Panc1 (cell line): ENCODE results near the gene BCL2. TPM values are rescaled to one million over a fixed set of nuclear protein-coding genes. Genes with fewer than 3 reads are reported as not detected.

Experiments
- ATAC-seq: fragments of 200-7000 bp; cut with Tn5 transposase; 2 replicates; pipeline ENCODE4 v1.9.1; 2020; ENCODE audit warnings: mild to moderate bottlenecking, moderate library complexity
- BruUV-seq: library from RNA; stranded (reverse); fragments of 400-500 nt; replicated peaks from 2 replicates; lab custom pipeline; 2021; lab: Mats Ljungman, UMichigan
- CTCF ChIA-PET: fragments of 300-600 bp; sonication (Branson Sonifier 250); formaldehyde crosslinking; loops from one replicate; lab custom pipeline; 2022; ENCODE audit warnings: antibody characterized with exemption; lab: Charles Lee
- POLR2A ChIA-PET: fragments of 300-600 bp; sonication (Branson Sonifier 250); formaldehyde crosslinking; loops from one replicate; lab custom pipeline; 2022; ENCODE audit warnings: antibody characterized with exemption; lab: Charles Lee
- DNase-seq: peaks from one replicate; pipeline ENCODE4 v3.0.0-alpha.2; 2010; ENCODE audit warnings: low read depth, low spot score
- H3K27ac ChIP-seq: 2 replicates; pipeline ENCODE4 v1.5.1; 2011; ENCODE audit warnings: mild to moderate bottlenecking, low read length, inconsistent platforms
- H3K27me3 ChIP-seq: fragments of 200-500 bp; sonication (Bioruptor generic); 2 replicates; pipeline ENCODE4 v1.6.0; 2014; ENCODE audit warnings: low read length, inconsistent platforms; ENCODE audit not compliant: control insufficient read depth, insufficient read depth
- H3K36me3 ChIP-seq: fragments of 200-500 bp; sonication (Bioruptor generic); 2 replicates; pipeline ENCODE4 v1.5.1; 2014; ENCODE audit warnings: inconsistent platforms, mild to moderate bottlenecking, low read length, moderate library complexity; ENCODE audit not compliant: control insufficient read depth, insufficient read depth
- H3K4me1 ChIP-seq: 2 replicates; pipeline ENCODE4 v1.5.1; 2011; ENCODE audit warnings: inconsistent platforms, mild to moderate bottlenecking, low read length, moderate library complexity; ENCODE audit not compliant: control insufficient read depth, insufficient read depth
- H3K4me3 ChIP-seq, 2 experiments: 2 replicates each; pipeline ENCODE4 v1.5.1; 2011 to 2012; ENCODE audit warnings: low read depth in 2 of 2, low read length in 2 of 2, mild to moderate bottlenecking in 2 of 2, inconsistent platforms in 1 of 2, moderate library complexity in 1 of 2
- H3K9me3 ChIP-seq: fragments of 200-500 bp; sonication (Bioruptor generic); 2 replicates; pipeline ENCODE4 v1.5.1; 2014; ENCODE audit warnings: low read depth, mild to moderate bottlenecking, inconsistent platforms, low read length, moderate library complexity; ENCODE audit not compliant: control insufficient read depth, insufficient read depth
- CTCF ChIP-seq: fragments of 450-650 bp; IDR thresholded peaks from 2 replicates; pipeline ENCODE4 v1.5.1; 2017; ENCODE audit warnings: mild to moderate bottlenecking
- POLR2AphosphoS5 ChIP-seq: IDR thresholded peaks from 2 replicates; pipeline ENCODE4 v1.6.1; 2012; ENCODE audit warnings: mild to moderate bottlenecking, low read depth, low read length, moderate library complexity
- REST ChIP-seq, 2 experiments: IDR thresholded peaks; 2 replicates each; pipeline ENCODE4 v1.6.1; 2011 to 2012; ENCODE audit warnings: low read depth in 2 of 2, control low read depth in 1 of 2, low read length in 1 of 2, mild to moderate bottlenecking in 1 of 2, moderate library complexity in 1 of 2; ENCODE audit not compliant: insufficient read depth in 1 of 2
- SIN3A ChIP-seq: IDR thresholded peaks from 2 replicates; pipeline ENCODE4 v1.6.1; 2012; ENCODE audit warnings: low read depth, mild to moderate bottlenecking, low read length, moderate library complexity, borderline replicate concordance; ENCODE audit not compliant: insufficient read depth
- TCF7L2 ChIP-seq: IDR thresholded peaks from 2 replicates; pipeline ENCODE4 v1.6.1; 2011; ENCODE audit warnings: mild to moderate bottlenecking, low read depth, low read length, inconsistent platforms
- in situ Hi-C: cut with HindIII; loops from 2 replicates; pipeline ENCODE4 v1.10.0; 2016; ENCODE audit warnings: low sequenced_read_pairs, low pct_unique_long_range_greater_than_20kb
- intact Hi-C: fragments of 100-400 bp; cut with micrococcal nuclease; formaldehyde crosslinking; loops from one replicate; pipeline ENCODE4 v1.10.0; 2022; ENCODE audit not compliant: unreplicated experiment
- total RNA-seq: library from RNA; stranded (reverse); gene quantifications from one replicate; pipeline ENCODE4 v1.2.1, GENCODE V29; 2021; ENCODE audit not compliant: unreplicated experiment

Gene BCL2
- total RNA-seq, 1 experiment from 2014 or later: 0.72 TPM

GRCh38 chr18:63293935-63294334 lies 25.6 kb downstream of the BCL2 start:
- H3K27ac ChIP-seq: no peak overlapping the region
- POLR2A ChIA-PET: no interaction called here
- no peaks in the 10 kb centered on the region for H3K4me1 ChIP-seq
- no peak for DNase-seq
- no peaks in the 10 kb centered on the region for H3K9me3 ChIP-seq
- in situ Hi-C loops: no loop called here
- TF ChIP-seq SIN3A (no peak), CTCF (no peak), TCF7L2 (no peak), REST (IDR thresholded peaks at IDR 0.05; ENCODE audit: insufficient read depth in 1 of 2, low read depth in 2 of 2, low read length in 1 of 2) (no peak), POLR2AphosphoS5 (no peak)
- H3K4me3 ChIP-seq: no peak overlapping the region
- CTCF ChIA-PET: no interaction called here
- H3K36me3 ChIP-seq: no peaks in the 10 kb centered on the region
- intact Hi-C loops: no loop called here
- ATAC-seq: no peak
- no peaks in the 10 kb centered on the region for H3K27me3 ChIP-seq
- BruUV-seq: no TSS peak

GRCh38 chr18:63292831-63293683 lies 26.5 kb downstream of the BCL2 start:
- ChIA-PET CTCF (no interaction called here), POLR2A (no interaction called here)
- Histone ChIP-seq H3K4me1 (no peaks in the 10 kb centered on the region), H3K9me3 (no peaks in the 10 kb centered on the region), H3K4me3 (no peak overlapping the region), H3K27ac (no peak overlapping the region), H3K27me3 (peaks cover 2% of the 10 kb centered on the region; the same call in 1 of the 2 replicates), H3K36me3 (no peaks in the 10 kb centered on the region)
- TF ChIP-seq TCF7L2 (no peak), CTCF (no peak), REST (IDR thresholded peaks at IDR 0.05; ENCODE audit: insufficient read depth in 1 of 2, low read depth in 2 of 2, low read length in 1 of 2) (no peak), SIN3A (no peak), POLR2AphosphoS5 (no peak)
- ATAC-seq: no peak
- no peak for DNase-seq
- in situ Hi-C loops: no loop called here
- intact Hi-C loops: no loop called here
- no TSS peak for BruUV-seq
